NB4 (cell line): ENCODE results near the gene FMOD.

Experiments
- MYC ChIP-seq: IDR thresholded peaks from 2 replicates; pipeline ENCODE4 v1.6.1; 2011; ENCODE audit warnings: low read depth, low read length
- POLR2A ChIP-seq: IDR thresholded peaks from 2 replicates; pipeline ENCODE4 v1.6.1; 2011; ENCODE audit warnings: mild to moderate bottlenecking; ENCODE audit not compliant: insufficient read length; ENCODE audit errors: extremely low read depth
- TF ChIP-seq, protein P1 (sequence below): IDR thresholded peaks from one replicate; pipeline ENCODE4 v1.5.1; 2012; ENCODE audit warnings: low read depth, low read length

DNA sequence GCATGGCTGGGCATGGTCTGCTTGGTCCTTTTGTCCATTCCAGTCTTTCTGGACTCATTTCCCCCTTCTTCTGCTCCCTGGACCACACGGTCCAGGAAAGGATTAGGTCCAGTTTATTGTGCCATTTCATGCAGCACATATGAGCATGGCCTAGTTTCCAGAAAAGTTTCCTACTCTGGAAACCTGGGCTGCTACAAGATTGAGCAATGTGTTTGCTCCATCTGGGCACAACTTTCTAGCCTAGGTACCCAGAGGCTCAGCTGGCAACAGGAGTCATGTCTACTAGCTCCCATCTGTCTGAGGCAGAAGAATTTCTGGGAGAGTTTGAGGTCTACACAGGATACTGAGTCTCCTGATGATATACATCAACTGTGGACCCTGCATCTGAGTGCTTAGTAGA, 14.8 kb downstream of the FMOD start:
- TF ChIP-seq, protein P1, sequence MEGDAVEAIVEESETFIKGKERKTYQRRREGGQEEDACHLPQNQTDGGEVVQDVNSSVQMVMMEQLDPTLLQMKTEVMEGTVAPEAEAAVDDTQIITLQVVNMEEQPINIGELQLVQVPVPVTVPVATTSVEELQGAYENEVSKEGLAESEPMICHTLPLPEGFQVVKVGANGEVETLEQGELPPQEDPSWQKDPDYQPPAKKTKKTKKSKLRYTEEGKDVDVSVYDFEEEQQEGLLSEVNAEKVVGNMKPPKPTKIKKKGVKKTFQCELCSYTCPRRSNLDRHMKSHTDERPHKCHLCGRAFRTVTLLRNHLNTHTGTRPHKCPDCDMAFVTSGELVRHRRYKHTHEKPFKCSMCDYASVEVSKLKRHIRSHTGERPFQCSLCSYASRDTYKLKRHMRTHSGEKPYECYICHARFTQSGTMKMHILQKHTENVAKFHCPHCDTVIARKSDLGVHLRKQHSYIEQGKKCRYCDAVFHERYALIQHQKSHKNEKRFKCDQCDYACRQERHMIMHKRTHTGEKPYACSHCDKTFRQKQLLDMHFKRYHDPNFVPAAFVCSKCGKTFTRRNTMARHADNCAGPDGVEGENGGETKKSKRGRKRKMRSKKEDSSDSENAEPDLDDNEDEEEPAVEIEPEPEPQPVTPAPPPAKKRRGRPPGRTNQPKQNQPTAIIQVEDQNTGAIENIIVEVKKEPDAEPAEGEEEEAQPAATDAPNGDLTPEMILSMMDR, result no peak
- TF ChIP-seq POLR2A, result no peak
- no peak for TF ChIP-seq MYC
